PC-3 (cell line): ENCODE data around the gene GOPC. TPM values are rescaled to one million over a fixed set of nuclear protein-coding genes. Genes with fewer than 3 reads are reported as not detected.

Source experiments
- ATAC-seq: fragments of 200-7000 bp; cut with Tn5 transposase; 2 replicates; pipeline ENCODE4 v1.9.1; 2020; ENCODE audit warnings: mild to moderate bottlenecking, moderate library complexity
- BruUV-seq: library from RNA; stranded (reverse); fragments of 400-500 nt; replicated peaks from 2 replicates; lab custom pipeline; 2021; lab: Mats Ljungman, UMichigan
- CTCF ChIA-PET: fragments of 300-600 bp; sonication (Branson Sonifier 250); formaldehyde crosslinking; loops from one replicate; lab custom pipeline; 2022; ENCODE audit warnings: antibody characterized with exemption; lab: Charles Lee
- POLR2A ChIA-PET: fragments of 300-600 bp; sonication (Branson Sonifier 250); formaldehyde crosslinking; loops from one replicate; lab custom pipeline; 2022; ENCODE audit warnings: antibody characterized with exemption; ENCODE audit not compliant: unreplicated experiment; lab: Charles Lee
- DNase-seq: peaks from one replicate; pipeline ENCODE4 v3.0.0-alpha.2; 2015
- H2AFZ ChIP-seq: fragments of 300-600 bp; sonication (generic); 2 replicates; pipeline ENCODE4 v1.6.0; 2016; ENCODE audit warnings: antibody characterized with exemption, low read length
- H3F3A ChIP-seq: fragments of 300-600 bp; sonication (generic); one replicate; pipeline ENCODE4 v1.6.0; 2017; ENCODE audit warnings: antibody characterized with exemption, low read length, control low read depth, mild to moderate bottlenecking; ENCODE audit not compliant: unreplicated experiment
- H3K27ac ChIP-seq: fragments of 300-600 bp; sonication (generic); 2 replicates; pipeline ENCODE4 v1.5.1; 2016; ENCODE audit warnings: mild to moderate bottlenecking, low read length
- H3K27me3 ChIP-seq: fragments of 300-600 bp; sonication (generic); 2 replicates; pipeline ENCODE4 v1.6.1; 2016; ENCODE audit warnings: low read length, mixed read lengths
- H3K36me3 ChIP-seq: fragments of 300-600 bp; sonication (generic); 2 replicates; pipeline ENCODE4 v1.6.1; 2016; ENCODE audit warnings: low read depth, mixed run types, low read length, mixed read lengths
- H3K4me1 ChIP-seq: fragments of 300-600 bp; sonication (generic); 2 replicates; pipeline ENCODE4 v1.5.1; 2016; ENCODE audit warnings: low read length; ENCODE audit not compliant: insufficient read depth
- H3K4me2 ChIP-seq: fragments of 300-600 bp; sonication (generic); 2 replicates; pipeline ENCODE4 v1.6.0; 2016; ENCODE audit warnings: low read length
- H3K4me3 ChIP-seq: fragments of 300-600 bp; sonication (generic); 2 replicates; pipeline ENCODE4 v1.5.1; 2016; ENCODE audit warnings: mild to moderate bottlenecking, low read length, mixed read lengths
- H3K79me2 ChIP-seq: fragments of 300-600 bp; sonication (generic); 2 replicates; pipeline ENCODE4 v1.6.1; 2017; ENCODE audit warnings: low read length, mixed read lengths
- H3K9ac ChIP-seq: fragments of 300-600 bp; sonication (generic); 2 replicates; pipeline ENCODE4 v1.6.0; 2016; ENCODE audit warnings: mild to moderate bottlenecking, low read length
- H3K9me2 ChIP-seq: fragments of 300-600 bp; sonication (generic); replicated peaks from 2 replicates; pipeline ENCODE4 v1.6.1; 2016; ENCODE audit warnings: mixed run types, low read length, mixed read lengths
- H3K9me3 ChIP-seq: fragments of 300-600 bp; sonication (generic); 2 replicates; pipeline ENCODE4 v1.6.1; 2016; ENCODE audit warnings: low read length, mixed read lengths
- H4K20me1 ChIP-seq: fragments of 300-600 bp; sonication (generic); 2 replicates; pipeline ENCODE4 v1.6.1; 2016; ENCODE audit warnings: low read length, mixed read lengths
- CTCF ChIP-seq: fragments of 300-600 bp; sonication (generic); conservative IDR thresholded peaks from 2 replicates; pipeline ENCODE4 v1.5.1; 2017; ENCODE audit warnings: antibody characterized with exemption, low read depth, mild to moderate bottlenecking, low read length
- EZH2 ChIP-seq: fragments of 300-600 bp; sonication (generic); IDR thresholded peaks from one replicate; pipeline ENCODE4 v1.6.1; 2017; ENCODE audit warnings: antibody characterized with exemption, mild to moderate bottlenecking, low read length; ENCODE audit not compliant: unreplicated experiment
- EZH2phosphoT487 ChIP-seq: fragments of 300-600 bp; sonication (generic); IDR thresholded peaks from 2 replicates; pipeline ENCODE4 v1.6.1; 2018; ENCODE audit warnings: mild to moderate bottlenecking, antibody characterized with exemption, low read length, borderline replicate concordance
- intact Hi-C: fragments of 100-400 bp; cut with micrococcal nuclease; formaldehyde crosslinking; loops from 2 replicates; pipeline ENCODE4 v1.9.0; 2023
- total RNA-seq: library from RNA; depleted of rRNA; stranded (reverse); fragments of >200 nt; gene quantifications from 2 replicates; pipeline ENCODE4 v1.2.3, GENCODE V29; 2014

The GOPC gene
- total RNA-seq, 1 experiment from 2014 or later, result 15.8 TPM

- ATAC-seq (no peak), DNase-seq (no peak)
- H3K27ac ChIP-seq, result peak overlapping the region; percentile 92; the same call in 1 of the 2 replicates
- TF ChIP-seq EZH2 (no peak), EZH2phosphoT487 (no peak), CTCF (no peak)
- peaks cover 21% of the 10 kb centered on the region; the same call in 1 of the 2 replicates for H3K4me1 ChIP-seq
- H4K20me1 ChIP-seq, result no peaks in the 10 kb centered on the region
- H3K4me3 ChIP-seq, result peak overlapping the region; percentile 93
- ChIA-PET POLR2A (interaction anchor here (0.6 kb wide), 1 partner anchor 767 kb away, joined by 3 read pairs; no protein-coding TSS in a partner anchor), CTCF (interaction anchor here (1.0 kb wide), 1 partner anchor 152 kb away, joined by 3 read pairs; no protein-coding TSS in a partner anchor)
- TSS peak; percentile 46 for BruUV-seq
- H2AFZ ChIP-seq, result peak overlapping the region; percentile 93
- intact Hi-C loops, result loop anchor here (2.0 to 5.0 kb wide), 3 partner anchors 45 to 199 kb away; partner anchors contain the start of gene NUS1
- H3K27me3 ChIP-seq, result no peaks in the 10 kb centered on the region
- no peaks in the 10 kb centered on the region for H3F3A ChIP-seq
- H3K36me3 ChIP-seq, result peaks cover 10% of the 10 kb centered on the region
- H3K9me2 ChIP-seq, result no peaks in the 10 kb centered on the region
- peak overlapping the region; percentile 89 for H3K4me2 ChIP-seq
- peaks cover 54% of the 10 kb centered on the region for H3K79me2 ChIP-seq
- no peaks in the 10 kb centered on the region for H3K9me3 ChIP-seq
- peak overlapping the region; percentile 90 for H3K9ac ChIP-seq
These were observed 530 bp downstream of the GOPC start for GRCh38 chr6:117601811-117602150.

GRCh38 chr6:117600008-117600743, 2.1 kb downstream of the GOPC start:
- H3K27ac ChIP-seq, result no peak overlapping the region
- H3K9ac ChIP-seq, result peak overlapping the region; percentile 90
- DNase-seq (peak; percentile 32), ATAC-seq (no peak)
- ChIA-PET CTCF (interaction anchor here (0.5 kb wide), 1 partner anchor 632 kb away, joined by 4 read pairs; no protein-coding TSS in a partner anchor), POLR2A (no interaction called here)
- H3K9me3 ChIP-seq, result no peaks in the 10 kb centered on the region
- H3K4me1 ChIP-seq, result peaks cover 21% of the 10 kb centered on the region; the same call in 1 of the 2 replicates
- H3K4me2 ChIP-seq, result peak overlapping the region; percentile 89
- TF ChIP-seq CTCF (no peak), EZH2 (no peak), EZH2phosphoT487 (no peak)
- peaks cover 64% of the 10 kb centered on the region for H3K79me2 ChIP-seq
- H3K9me2 ChIP-seq, result no peaks in the 10 kb centered on the region
- BruUV-seq, result no TSS peak
- no peaks in the 10 kb centered on the region for H3K27me3 ChIP-seq
- no peaks in the 10 kb centered on the region for H4K20me1 ChIP-seq
- peak overlapping the region; percentile 93 for H3K4me3 ChIP-seq
- intact Hi-C loops, result loop anchor here (5.0 kb wide), 2 partner anchors 77 to 198 kb away; partner anchors contain the start of gene NUS1
- no peaks in the 10 kb centered on the region for H3F3A ChIP-seq
- H3K36me3 ChIP-seq, result peaks cover 10% of the 10 kb centered on the region
- no peak overlapping the region for H2AFZ ChIP-seq

GRCh38 chr6:117597755-117598154, 4.6 kb downstream of the GOPC start:
- ATAC-seq (no peak), DNase-seq (no peak)
- no peak overlapping the region for H3K4me2 ChIP-seq
- no peak overlapping the region for H3K27ac ChIP-seq
- H3K9me3 ChIP-seq, result no peaks in the 10 kb centered on the region
- ChIA-PET CTCF (no interaction called here), POLR2A (no interaction called here)
- H4K20me1 ChIP-seq, result no peaks in the 10 kb centered on the region
- intact Hi-C loops, result no loop called here
- H3K27me3 ChIP-seq, result no peaks in the 10 kb centered on the region
- no peaks in the 10 kb centered on the region for H3K9me2 ChIP-seq
- peaks cover 88% of the 10 kb centered on the region for H3K79me2 ChIP-seq
- no peaks in the 10 kb centered on the region for H3F3A ChIP-seq
- H3K4me3 ChIP-seq, result no peak overlapping the region
- peaks cover 10% of the 10 kb centered on the region for H3K36me3 ChIP-seq
- BruUV-seq, result no TSS peak
- TF ChIP-seq CTCF, result no peak
- TF ChIP-seq EZH2phosphoT487, result no peak
- TF ChIP-seq EZH2, result no peak
- H3K4me1 ChIP-seq, result 0 out of 2 replicates have a peak, but pooled peaks cover 9% of the 10 kb centered on the region
- no peak overlapping the region for H3K9ac ChIP-seq
- H2AFZ ChIP-seq, result no peak overlapping the region
